OCI-LY3 (cell line): ENCODE measurements around the gene ERBB4.

Experiments
- CTCF ChIP-seq: fragments of 200-600, 300-600 bp; sonication (generic); IDR thresholded peaks from 2 replicates; pipeline ENCODE4 v1.5.1; 2014; ENCODE audit warnings: antibody characterized with exemption, low read length, low read depth
- EZH2phosphoT487 ChIP-seq: fragments of 200-600 bp; shearing (Covaris generic); IDR thresholded peaks from 2 replicates; pipeline ENCODE4 v1.6.1; 2018; ENCODE audit warnings: antibody characterized with exemption, mixed run types, low read depth

DNA sequence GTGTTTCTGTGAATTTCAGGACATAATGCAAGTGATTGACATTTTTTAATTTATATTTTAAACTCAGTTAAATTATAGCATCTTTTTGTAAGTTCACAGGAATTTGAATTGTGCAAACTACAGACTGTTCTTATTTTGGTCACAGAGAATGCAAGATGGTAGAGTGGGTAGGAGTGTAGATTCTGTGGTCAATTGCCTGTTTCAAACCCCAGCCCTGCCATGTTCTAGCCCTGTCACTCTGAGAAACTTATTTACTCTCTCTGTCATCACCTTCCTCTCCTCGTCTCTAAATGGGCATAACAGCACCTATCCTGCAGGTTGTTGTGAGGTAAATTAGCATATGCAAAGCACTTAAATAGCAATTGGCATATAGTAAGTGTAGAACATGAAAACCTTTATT, 1102.4 kb downstream of the ERBB4 start:
- TF ChIP-seq CTCF (no peak), EZH2phosphoT487 (no peak)
